Glomerular endothelial cell (primary cell): ENCODE measurements around the gene BICDL1. TPM values are rescaled to one million over a fixed set of nuclear protein-coding genes. Genes with fewer than 3 reads are reported as not detected.

Experiments used
- total RNA-seq: library from RNA; depleted of rRNA; stranded (reverse); fragments of >200 nt; gene quantifications from 2 replicates; pipeline ENCODE4 v1.2.3, GENCODE V29; 2015

The BICDL1 gene
- total RNA-seq, 1 donor from 2014 or later: 0.70 TPM

Other genes with a start within 250 kb of the BICDL1 start
- gene CIT, start 111.9 kb upstream of the BICDL1 start, total RNA-seq: 8.0 and 14.2 TPM in 2 replicates
- gene RAB35, start 127.5 kb downstream of the BICDL1 start, total RNA-seq: 40.5 and 47.1 TPM in 2 replicates
- 66.9 and 96.0 TPM in 2 replicates for gene GCN1, start 205.5 kb downstream of the BICDL1 start, total RNA-seq
- 2,362 and 4,447 TPM in 2 replicates for gene RPLP0, start 211.9 kb downstream of the BICDL1 start, total RNA-seq